Skeletal muscle tissue (tissue), 4 donors: ENCODE measurements around the gene MARK1. TPM values are rescaled to one million over a fixed set of nuclear protein-coding genes. Genes with fewer than 3 reads are reported as not detected.
"Not testable (repeated sequence)": the region's sequence is repeated elsewhere in the genome, so short reads cannot be mapped to it uniquely, and the experiment has no call there.

Experiments
- H3K27ac ChIP-seq: one replicate; pipeline ENCODE4 v1.7.0; 2013; ENCODE audit warnings: mild to moderate bottlenecking, low read depth, low read length, inconsistent platforms
- H3K27me3 ChIP-seq, 3 donors: one replicate each; pipeline ENCODE4 v1.7.0; 2013; ENCODE audit warnings: low read length in 3 of 3; ENCODE audit not compliant: control insufficient read depth in 3 of 3, insufficient read depth in 3 of 3
- H3K36me3 ChIP-seq, 3 donors: one replicate each; pipeline ENCODE4 v1.7.0; 2013; ENCODE audit warnings: low read length in 3 of 3; ENCODE audit not compliant: control insufficient read depth in 3 of 3, insufficient read depth in 3 of 3
- H3K4me1 ChIP-seq, 3 donors: one replicate each; pipeline ENCODE4 v1.7.0; 2013; ENCODE audit warnings: low read length in 3 of 3, mild to moderate bottlenecking in 3 of 3; ENCODE audit not compliant: control insufficient read depth in 3 of 3, insufficient read depth in 3 of 3
- H3K4me3 ChIP-seq, 3 donors: one replicate each; pipeline ENCODE4 v1.7.0; 2013; ENCODE audit warnings: low read length in 3 of 3
- H3K9ac ChIP-seq, 3 donors: one replicate each; pipeline ENCODE4 v1.7.0; 2013; ENCODE audit warnings: low read length in 3 of 3, mild to moderate bottlenecking in 3 of 3, moderate library complexity in 2 of 3, low read depth in 1 of 3
- H3K9me3 ChIP-seq, 3 donors: one replicate each; pipeline ENCODE4 v1.7.0; 2013; ENCODE audit warnings: low read length in 3 of 3; ENCODE audit not compliant: control insufficient read depth in 3 of 3
- total RNA-seq: library from RNA; depleted of rRNA; stranded (reverse); fragments of >200 nt; gene quantifications from one replicate; pipeline ENCODE4 v1.2.3, GENCODE V29; 2014
- donor health status: Osteomylitis.

Gene MARK1
- total RNA-seq, 1 donor from 2014 or later = 9.9 TPM

DNA sequence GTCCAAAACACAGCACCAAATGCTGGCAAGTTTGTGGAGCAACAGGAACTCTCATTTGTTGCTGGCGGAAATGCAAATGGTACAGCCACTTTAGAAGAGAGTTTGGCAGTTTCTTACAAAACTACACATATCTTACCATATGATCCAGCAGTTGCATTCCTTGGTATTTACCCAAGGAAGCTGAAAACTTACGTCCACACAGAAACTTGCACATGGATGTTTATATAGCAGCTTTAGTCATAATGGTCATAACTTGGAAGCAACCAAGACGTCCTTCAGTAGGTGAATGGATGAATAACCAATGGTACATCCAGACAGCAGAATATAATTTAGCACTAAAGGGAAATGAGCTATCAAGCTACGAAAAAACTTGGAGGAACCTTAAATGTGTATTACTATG lies 66.4 kb downstream of the MARK1 start:
- H3K9me3 ChIP-seq = no peaks in the 10 kb centered on the region
- H3K9ac ChIP-seq = no peak overlapping the region
- no peak overlapping the region for H3K27ac ChIP-seq
- no peaks in the 10 kb centered on the region for H3K27me3 ChIP-seq
- H3K4me1 ChIP-seq = no peaks in the 10 kb centered on the region
- no peaks in the 10 kb centered on the region for H3K36me3 ChIP-seq
- H3K4me3 ChIP-seq = no peak overlapping the region

DNA sequence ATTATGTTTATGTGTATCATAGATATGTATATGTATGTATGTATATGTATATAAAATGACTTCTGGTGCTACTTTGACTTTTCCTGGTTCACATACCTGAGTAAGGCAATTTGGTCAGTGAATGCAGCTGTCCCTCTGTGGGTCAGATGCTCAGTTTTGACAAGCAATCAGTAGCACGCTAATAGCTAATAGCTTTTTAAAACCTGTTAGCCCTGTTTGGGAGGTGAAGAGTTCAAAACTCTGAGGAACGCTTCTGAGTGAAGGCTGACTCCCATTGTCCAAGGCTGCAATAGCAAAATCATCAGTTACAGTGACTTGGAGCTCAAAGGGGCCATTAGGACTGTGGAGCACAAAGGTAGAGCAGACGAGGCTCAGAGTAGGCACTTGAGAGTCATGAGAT lies 67.2 kb downstream of the MARK1 start:
- H3K27me3 ChIP-seq = no peaks in the 10 kb centered on the region
- no peaks in the 10 kb centered on the region for H3K4me1 ChIP-seq
- no peaks in the 10 kb centered on the region for H3K36me3 ChIP-seq
- no peak overlapping the region for H3K9ac ChIP-seq
- H3K27ac ChIP-seq = no peak overlapping the region
- no peaks in the 10 kb centered on the region for H3K9me3 ChIP-seq
- H3K4me3 ChIP-seq = no peak overlapping the region

DNA sequence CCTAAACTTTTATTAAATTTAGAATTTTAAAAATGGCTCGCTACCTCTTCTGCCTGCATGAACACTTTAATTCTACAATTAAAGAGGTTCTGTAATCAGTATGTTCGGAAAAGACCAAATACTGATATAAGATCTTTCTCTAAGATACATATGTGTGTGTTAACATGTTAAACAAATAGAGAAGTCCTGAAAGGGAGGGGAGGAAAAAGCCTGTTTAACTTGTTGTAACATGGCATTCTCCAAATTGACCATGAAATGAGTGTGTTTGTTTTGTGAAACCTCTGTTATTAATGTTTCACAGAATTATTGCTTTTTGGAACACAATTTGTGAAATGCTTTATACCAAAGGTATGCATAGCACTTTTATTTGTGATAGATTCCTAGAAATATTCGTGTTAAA lies 77.0 kb downstream of the MARK1 start:
- no peaks in the 10 kb centered on the region for H3K4me1 ChIP-seq
- H3K36me3 ChIP-seq = no peaks in the 10 kb centered on the region
- H3K9me3 ChIP-seq = no peaks in the 10 kb centered on the region
- H3K4me3 ChIP-seq = no peak overlapping the region
- H3K27me3 ChIP-seq = no peaks in the 10 kb centered on the region
- no peak overlapping the region for H3K27ac ChIP-seq
- no peak overlapping the region for H3K9ac ChIP-seq

DNA sequence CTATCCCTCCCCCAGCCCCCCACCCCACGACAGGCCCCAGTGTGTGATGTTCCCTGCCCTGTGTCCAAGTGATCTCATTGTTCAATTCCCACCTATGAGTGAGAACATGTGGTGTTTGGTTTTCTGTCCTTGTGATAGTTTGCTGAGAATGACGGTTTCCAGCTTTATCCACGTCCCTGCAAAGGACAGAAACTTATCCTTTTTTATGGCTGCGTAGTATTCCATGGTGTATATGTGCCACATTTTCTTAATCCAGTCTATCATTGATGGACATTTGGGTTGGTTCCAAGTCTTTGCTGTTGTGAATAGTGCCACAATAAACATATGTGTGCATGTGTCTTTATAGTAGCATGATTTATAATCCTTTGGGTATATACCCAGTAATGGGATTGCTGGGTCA lies 77.7 kb downstream of the MARK1 start:
- not testable (repeated sequence) for H3K9me3 ChIP-seq, H3K27me3 ChIP-seq, H3K4me1 ChIP-seq, H3K27ac ChIP-seq, H3K9ac ChIP-seq, H3K36me3 ChIP-seq, H3K4me3 ChIP-seq

DNA sequence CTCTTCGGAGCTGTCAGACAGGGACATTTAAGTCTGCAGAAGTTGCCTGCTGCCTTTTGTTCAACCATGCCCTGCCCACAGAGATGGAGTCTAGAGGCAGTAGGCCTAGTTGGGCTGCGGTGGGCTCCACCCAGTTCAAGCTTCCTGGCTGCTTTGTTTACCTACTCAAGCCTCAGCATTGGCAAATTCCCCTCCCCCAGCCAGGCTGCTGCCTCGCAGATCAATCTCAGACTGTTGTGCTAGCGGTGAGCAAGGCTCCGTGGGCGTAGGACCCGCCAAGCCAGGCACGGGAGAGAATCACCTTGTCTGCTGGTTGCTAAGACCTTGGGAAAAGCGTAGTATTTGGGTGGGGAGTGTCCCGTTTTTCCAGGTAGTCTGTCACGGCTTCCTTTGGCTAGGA lies 83.2 kb downstream of the MARK1 start:
- not testable (repeated sequence) for H3K4me3 ChIP-seq, H3K4me1 ChIP-seq, H3K27me3 ChIP-seq, H3K36me3 ChIP-seq, H3K9ac ChIP-seq, H3K9me3 ChIP-seq, H3K27ac ChIP-seq

DNA sequence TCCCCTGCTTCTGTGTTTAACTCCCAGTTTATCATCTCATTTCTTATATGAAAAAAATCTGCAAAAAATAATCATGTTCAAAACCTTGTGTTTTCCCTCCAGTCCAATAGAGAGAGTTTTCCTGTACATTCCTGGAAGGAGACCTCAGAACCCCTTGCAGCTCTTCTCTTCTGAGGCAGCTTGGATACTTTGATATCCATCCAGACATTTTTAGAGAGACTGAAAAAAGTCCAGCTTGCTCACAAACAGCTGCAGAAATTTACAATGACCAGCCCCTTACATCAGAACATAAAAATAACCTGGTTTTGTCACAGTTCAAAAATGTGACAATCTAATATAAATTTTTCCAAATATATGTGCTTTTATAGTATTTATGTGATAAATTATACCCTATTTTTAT lies 88.9 kb downstream of the MARK1 start:
- Histone ChIP-seq H3K9ac (no peak overlapping the region), H3K9me3 (no peaks in the 10 kb centered on the region), H3K36me3 (no peaks in the 10 kb centered on the region), H3K4me3 (no peak overlapping the region), H3K27me3 (no peaks in the 10 kb centered on the region), H3K27ac (no peak overlapping the region), H3K4me1 (no peaks in the 10 kb centered on the region)

DNA sequence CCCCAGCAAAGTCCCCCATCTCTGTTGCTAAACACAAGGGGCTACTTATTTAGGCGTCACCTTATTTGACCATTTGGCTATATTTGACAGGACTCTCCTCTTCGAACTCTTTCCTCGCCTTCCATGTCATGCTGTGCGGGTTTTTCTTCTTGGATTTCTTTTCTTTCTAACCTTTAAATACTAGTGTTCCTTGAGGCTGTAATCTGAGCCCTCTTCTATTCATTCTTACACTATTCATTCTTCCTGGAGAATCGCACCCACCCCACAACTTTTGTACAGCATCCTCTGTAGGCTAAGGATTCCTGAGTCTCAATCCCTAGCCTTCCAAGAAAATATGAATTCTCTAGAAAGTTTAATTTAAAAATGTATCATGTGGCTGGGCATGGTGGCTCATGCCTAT lies 100.5 kb downstream of the MARK1 start:
- H3K27ac ChIP-seq = no peak overlapping the region
- H3K4me1 ChIP-seq = no peaks in the 10 kb centered on the region
- no peaks in the 10 kb centered on the region for H3K36me3 ChIP-seq
- no peaks in the 10 kb centered on the region for H3K27me3 ChIP-seq
- H3K9ac ChIP-seq = no peak overlapping the region
- no peaks in the 10 kb centered on the region for H3K9me3 ChIP-seq
- H3K4me3 ChIP-seq = no peak overlapping the region

DNA sequence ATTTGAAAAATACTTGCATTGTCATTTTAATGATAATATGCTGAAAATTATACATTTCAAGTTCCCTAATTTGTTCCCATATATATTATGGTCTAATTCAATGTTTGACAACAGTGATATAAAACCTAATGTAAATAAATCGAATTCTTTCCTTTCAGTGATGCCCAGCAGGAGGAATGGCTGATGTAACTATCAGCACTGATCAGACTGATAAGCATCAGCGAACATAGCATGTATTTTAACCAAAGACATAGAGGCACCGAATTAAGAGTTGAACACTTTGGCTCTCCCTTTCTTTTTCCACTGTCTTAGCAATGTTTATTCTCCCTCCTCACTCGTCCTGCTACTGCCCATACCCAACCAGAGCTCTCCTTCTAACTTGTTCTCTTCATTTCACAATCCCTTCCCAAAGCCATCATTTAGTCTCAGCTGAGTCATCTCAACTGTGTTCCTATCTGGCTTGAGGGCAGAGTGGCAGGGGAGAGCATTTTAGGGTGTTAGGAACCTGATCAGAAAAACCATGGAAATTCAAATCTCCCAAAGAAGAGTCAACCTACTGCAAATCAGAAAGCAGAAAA lies 103.4 kb downstream of the MARK1 start:
- Histone ChIP-seq H3K36me3 (peaks cover 0 to 2% (median 0%) of the 10 kb centered on the region in 3 donors), H3K9ac (no peak overlapping the region), H3K4me3 (no peak overlapping the region)

DNA sequence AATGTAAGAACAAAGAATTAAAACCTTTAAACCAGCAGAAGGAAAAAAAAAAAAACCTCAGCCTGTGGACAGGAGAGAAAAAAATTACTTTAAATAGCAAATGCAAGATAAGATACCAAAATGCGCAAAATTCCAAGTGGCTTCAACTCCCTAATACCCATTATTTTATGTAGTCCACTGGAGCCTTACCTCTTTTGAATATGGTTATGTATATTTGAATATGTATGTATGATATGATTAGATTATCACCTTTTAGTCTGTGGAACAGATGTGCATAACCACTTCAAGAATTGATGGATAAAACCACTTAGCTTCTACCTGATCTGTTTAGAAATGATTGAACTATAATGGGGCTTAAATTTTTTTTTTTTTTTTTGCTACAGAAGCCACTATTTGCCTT lies 109.8 kb downstream of the MARK1 start:
- no peak overlapping the region for H3K27ac ChIP-seq
- no peaks in the 10 kb centered on the region for H3K27me3 ChIP-seq
- no peaks in the 10 kb centered on the region for H3K9me3 ChIP-seq
- H3K9ac ChIP-seq = no peak overlapping the region
- H3K4me3 ChIP-seq = no peak overlapping the region
- no peaks in the 10 kb centered on the region for H3K4me1 ChIP-seq
- H3K36me3 ChIP-seq = peaks cover 0 to 2% (median 0%) of the 10 kb centered on the region in 3 donors

More for the DNA sequence above, 103.4 kb downstream of the MARK1 start:
- no peaks in the 10 kb centered on the region for H3K27me3 ChIP-seq
- no peaks in the 10 kb centered on the region for H3K4me1 ChIP-seq
- H3K27ac ChIP-seq = no peak overlapping the region
- H3K9me3 ChIP-seq = no peaks in the 10 kb centered on the region

DNA sequence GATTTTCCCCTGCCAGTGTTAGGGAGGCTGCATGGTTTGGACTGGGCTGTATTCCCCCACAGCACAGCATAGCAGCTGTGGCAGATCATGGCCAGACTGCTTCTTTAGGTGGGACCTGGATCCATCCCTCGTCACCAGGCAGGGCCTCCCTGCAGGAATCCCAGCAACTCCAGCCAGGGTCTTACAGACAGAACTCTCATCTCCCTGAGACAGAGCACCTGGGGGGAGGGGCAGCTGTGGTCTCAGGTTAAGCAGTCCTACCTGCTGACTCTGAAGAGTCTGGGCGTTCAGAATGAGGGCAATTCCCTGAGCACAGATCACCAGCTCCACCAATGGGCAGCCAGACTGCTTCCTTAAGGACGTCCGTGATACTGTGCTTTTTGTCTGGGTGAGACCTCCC lies 114.3 kb downstream of the MARK1 start:
- Histone ChIP-seq H3K4me1 (no peaks in the 10 kb centered on the region), H3K4me3 (no peak overlapping the region), H3K9ac (no peak overlapping the region), H3K9me3 (no peaks in the 10 kb centered on the region), H3K27me3 (no peaks in the 10 kb centered on the region), H3K36me3 (no peaks in the 10 kb centered on the region), H3K27ac (no peak overlapping the region)

DNA sequence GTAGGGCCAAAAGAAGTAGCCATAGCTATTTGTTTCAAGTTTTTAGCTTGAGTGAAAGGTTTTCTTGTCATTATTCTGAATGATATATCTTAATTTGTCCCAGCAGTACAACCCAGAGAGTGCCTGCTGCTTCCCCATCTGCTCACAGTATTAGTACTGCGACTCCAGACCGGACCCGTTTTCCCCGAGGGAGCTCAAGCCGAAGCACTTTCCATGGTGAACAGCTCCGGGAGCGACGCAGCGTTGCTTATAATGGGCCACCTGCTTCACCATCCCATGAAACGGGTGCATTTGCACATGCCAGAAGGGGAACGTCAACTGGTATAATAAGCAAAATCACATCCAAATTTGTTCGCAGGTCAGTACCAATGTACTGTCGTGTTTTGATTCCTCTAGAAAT lies 125.1 kb downstream of the MARK1 start:
- Histone ChIP-seq H3K36me3 (peaks cover 0 to 4% (median 2%) of the 10 kb centered on the region in 3 donors), H3K9ac (no peak overlapping the region), H3K4me1 (no peaks in the 10 kb centered on the region), H3K27me3 (no peaks in the 10 kb centered on the region), H3K4me3 (no peak overlapping the region), H3K9me3 (no peaks in the 10 kb centered on the region), H3K27ac (no peak overlapping the region)
